Dedifferentiated amniotic fluid mesenchymal stem cell (primary cell): ENCODE measurements around the gene STXBP1.

Experiments
- DNase-seq: peaks from one replicate; pipeline ENCODE4 v3.0.0-alpha.2; 2016; ENCODE audit errors: extremely low spot score

Gene STXBP1

DNA sequence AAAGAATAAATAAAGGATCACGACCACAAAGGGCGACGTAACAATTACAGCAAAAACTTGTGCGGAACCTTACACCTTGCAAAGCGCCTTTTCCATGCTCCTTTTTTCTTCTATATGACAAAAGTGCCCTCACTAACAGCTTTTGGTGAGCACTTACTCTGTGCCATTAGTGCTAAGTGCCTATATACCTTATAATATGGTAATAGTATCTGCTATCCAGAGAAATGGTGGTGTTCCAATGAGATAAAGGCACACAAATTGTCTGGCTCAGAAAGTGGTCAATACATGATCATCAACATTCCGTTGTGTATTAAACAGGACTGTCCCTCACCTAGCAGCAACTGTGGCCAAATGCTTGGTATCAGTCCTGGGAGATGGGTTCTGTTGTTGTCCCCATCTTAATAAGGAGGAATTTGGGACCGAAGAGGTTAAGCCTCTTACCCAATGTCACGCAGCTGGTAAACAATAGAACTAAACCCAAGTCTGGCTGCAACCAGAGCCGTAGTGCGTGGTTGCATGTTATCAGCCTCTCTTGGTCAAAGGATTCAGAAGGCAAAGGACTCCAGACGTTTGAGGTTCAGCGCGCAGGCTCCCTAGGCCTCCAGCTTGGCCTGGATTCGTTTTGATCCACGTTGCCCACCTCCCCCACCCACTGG is 123.6 kb downstream of the STXBP1 start:
- DNase-seq = no peak

DNA sequence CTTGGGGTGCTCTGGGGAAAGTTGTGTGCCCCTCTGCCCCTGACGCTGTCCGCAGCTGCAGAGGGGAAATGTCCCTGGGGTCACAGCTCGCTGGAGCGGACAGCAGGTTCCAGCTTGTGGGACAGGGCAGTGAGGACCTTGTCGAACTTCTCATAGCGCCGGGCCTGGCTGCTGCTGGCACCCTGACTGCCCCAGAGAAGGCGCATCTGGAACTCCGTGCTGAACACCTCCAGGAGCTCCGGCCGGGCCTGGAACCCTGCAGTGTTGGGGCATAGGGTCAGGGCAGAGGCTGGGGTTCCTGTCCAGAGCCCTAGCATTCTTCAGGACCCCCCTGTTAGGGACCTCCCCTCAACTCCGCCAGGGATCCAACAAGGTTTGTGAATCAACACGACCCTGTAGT is 126.6 kb downstream of the STXBP1 start:
- no peak for DNase-seq

DNA sequence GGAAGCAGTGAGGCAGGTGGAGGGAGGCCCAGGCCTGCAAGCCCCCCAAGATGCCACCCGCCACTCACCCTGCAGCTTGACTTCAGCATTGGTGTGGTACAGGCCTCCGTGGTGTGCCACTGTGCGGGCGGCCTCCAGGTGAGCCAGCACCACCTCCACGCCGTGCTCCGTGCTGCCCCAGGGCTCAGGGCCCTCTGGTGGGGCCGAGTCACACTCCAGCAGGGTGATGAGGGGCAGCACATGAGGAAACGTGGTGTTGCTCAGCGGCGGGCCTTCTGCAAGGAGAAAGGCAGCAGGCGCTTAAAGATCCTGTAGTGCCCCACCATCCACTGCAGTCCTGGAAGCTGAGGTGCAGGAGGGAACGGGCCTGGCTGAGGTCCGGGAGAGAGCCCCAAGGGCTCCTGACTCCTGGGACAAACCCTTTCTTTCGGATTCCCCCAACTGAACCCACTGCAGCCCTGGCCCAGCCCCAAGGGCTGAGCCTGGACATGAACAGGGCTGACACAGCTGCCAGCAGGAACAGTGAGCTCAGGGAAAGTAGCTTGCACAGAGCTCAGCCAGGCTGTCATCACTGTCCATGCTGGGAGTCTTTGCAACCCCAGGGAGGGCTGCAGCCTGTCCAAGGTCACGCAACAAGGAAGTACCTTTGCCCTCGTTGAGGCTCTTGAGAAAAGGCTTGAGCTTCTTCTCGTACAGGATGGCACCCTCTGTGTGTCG is 127.7 kb downstream of the STXBP1 start:
- no peak for DNase-seq

DNA sequence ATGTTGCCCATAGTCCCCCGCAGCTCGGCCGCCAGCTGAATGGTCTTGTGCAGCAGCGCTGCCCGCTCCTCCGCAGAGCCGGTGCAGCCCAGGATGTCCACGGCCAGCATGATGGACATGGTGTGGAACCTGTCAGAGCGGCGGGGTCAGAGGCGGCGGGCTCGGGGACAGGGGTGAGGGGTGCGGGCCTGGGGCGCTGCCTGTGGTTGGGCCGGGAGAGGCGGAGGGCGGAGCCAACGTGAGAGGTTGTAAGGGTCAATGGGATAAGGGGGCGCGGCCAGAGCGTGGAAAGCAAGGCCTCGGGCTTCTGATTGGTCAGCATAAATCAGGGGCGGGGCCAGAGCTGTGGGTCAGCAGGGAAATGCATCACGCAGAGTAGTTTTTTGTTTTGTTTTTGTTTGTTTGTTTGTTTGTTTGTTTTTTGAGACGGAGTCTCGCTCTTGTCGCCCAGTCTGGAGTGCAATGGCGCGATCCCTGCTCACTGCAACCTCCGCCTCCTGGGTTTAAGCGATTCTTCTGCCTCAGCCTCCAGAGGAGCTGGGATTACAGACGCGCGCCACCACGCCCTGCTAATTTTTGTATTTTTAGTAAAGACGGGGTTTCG is 129.9 kb downstream of the STXBP1 start:
- no peak for DNase-seq
